ENCODE data around the gene TBC1D9B.

- no peak for TF ChIP-seq CTCF (IDR thresholded peaks at IDR 0.05; ENCODE audit: poor library complexity)
- TF ChIP-seq EZH2phosphoT487 (IDR thresholded peaks at IDR 0.05; ENCODE audit: low read depth, severe bottlenecking, unreplicated experiment), result no peak
- TF ChIP-seq EZH2 (IDR thresholded peaks at IDR 0.05; ENCODE audit: borderline replicate concordance), result no peak
These were observed 7.8 kb upstream of the TBC1D9B start for GRCh38 chr5:179915406-179915935.

Measured in hepatocyte (in vitro differentiated cells).